T-cell (primary cell): ENCODE data around the gene SORBS1. TPM values are rescaled to one million over a fixed set of nuclear protein-coding genes. Genes with fewer than 3 reads are reported as not detected.

Experiments used
- ATAC-seq, 4 experiments: fragments of 200-7000 bp in 3 of 4; fragments of 150-1000 bp in 1 of 4; cut with Tn5 transposase; replicated peaks in 1 of 4; 1 replicate in 3 of 4; 2 replicates in 1 of 4; pipeline ENCODE4 v1.10.0; 2021; ENCODE audit warnings: moderate library complexity in 3 of 4, mild to moderate bottlenecking in 2 of 4, moderate number of reproducible peaks in 1 of 4
- CTCF ChIA-PET, 2 donors: fragments of 300-600 bp; sonication (Branson Sonifier 250); formaldehyde crosslinking; loops; one replicate each; lab custom pipeline; 2022; ENCODE audit warnings: antibody characterized with exemption in 2 of 2; lab: Charles Lee
- POLR2A ChIA-PET, 2 donors: fragments of 300-600 bp; sonication (Branson Sonifier 250); formaldehyde crosslinking; loops; one replicate each; lab custom pipeline; 2022; ENCODE audit warnings: antibody characterized with exemption in 2 of 2; lab: Charles Lee
- DNase-seq, 35 experiments: peaks; one replicate each; pipeline versions ENCODE4 v3.0.0 to v3.0.0-alpha.2; 2013 to 2023
- H3K27ac ChIP-seq: one replicate; pipeline ENCODE4 v1.5.1; 2013; ENCODE audit warnings: low read length
- H3K27me3 ChIP-seq, 2 experiments: replicated peaks in 1 of 2; 1 replicate in 1 of 2; 2 replicates in 1 of 2; pipeline versions ENCODE4 v1.6.1 to v1.7.0; 2013; ENCODE audit warnings: low read length in 1 of 2, mixed read lengths in 1 of 2; ENCODE audit not compliant: control insufficient read depth in 2 of 2, insufficient read depth in 2 of 2; ENCODE audit errors: extremely low read depth in 1 of 2
- H3K36me3 ChIP-seq, 2 donors: 1 replicate in 1 of 2; 2 replicates in 1 of 2; pipeline versions ENCODE4 v1.6.1 to v1.7.0; 2013; ENCODE audit warnings: low read length in 1 of 2; ENCODE audit not compliant: control insufficient read depth in 2 of 2, insufficient read depth in 1 of 2; ENCODE audit errors: extremely low read depth in 1 of 2
- H3K4me1 ChIP-seq, 2 experiments: 1 replicate in 1 of 2; 2 replicates in 1 of 2; pipeline versions ENCODE4 v1.6.1 to v1.7.0; 2013; ENCODE audit warnings: low read length in 2 of 2, mixed read lengths in 1 of 2; ENCODE audit not compliant: insufficient read depth in 2 of 2, control insufficient read depth in 1 of 2; ENCODE audit errors: extremely low read depth in 1 of 2
- H3K4me3 ChIP-seq, 2 donors: 1 replicate in 1 of 2; 2 replicates in 1 of 2; pipeline versions ENCODE4 v1.5.1 to v1.7.0; 2013; ENCODE audit warnings: mild to moderate bottlenecking in 2 of 2, low read length in 1 of 2, moderate library complexity in 1 of 2; ENCODE audit not compliant: control insufficient read depth in 1 of 2; ENCODE audit errors: extremely low read depth in 1 of 2
- H3K9me3 ChIP-seq: 2 replicates; pipeline ENCODE4 v1.7.0; 2013
- H3K27ac Mint-ChIP-seq, 2 donors: one replicate each; pipeline ENCODE4 v1.8.0; 2020 to 2021; ENCODE audit warnings: mild to moderate bottlenecking in 2 of 2, mixed read lengths in 2 of 2
- H3K27me3 Mint-ChIP-seq, 2 donors: one replicate each; pipeline ENCODE4 v1.8.0; 2021 to 2022; ENCODE audit warnings: mixed read lengths in 2 of 2
- H3K36me3 Mint-ChIP-seq: one replicate; pipeline ENCODE4 v1.8.0; 2021; ENCODE audit warnings: mixed read lengths
- H3K4me1 Mint-ChIP-seq, 3 donors: one replicate each; pipeline ENCODE4 v1.8.0; 2020 to 2022; ENCODE audit warnings: mixed read lengths in 3 of 3, mild to moderate bottlenecking in 1 of 3
- H3K4me3 Mint-ChIP-seq, 3 donors: one replicate each; pipeline ENCODE4 v1.8.0; 2020 to 2022; ENCODE audit warnings: mild to moderate bottlenecking in 3 of 3, mixed read lengths in 3 of 3, moderate library complexity in 3 of 3
- H3K9me3 Mint-ChIP-seq, 3 donors: one replicate each; pipeline ENCODE4 v1.8.0; 2020 to 2022; ENCODE audit warnings: mixed read lengths in 3 of 3
- WGBS: methylation state at CpG from one replicate; pipeline ENCODE4 v1.1.5; 2013; ENCODE audit warnings: missing lambda C conversion rate; ENCODE audit not compliant: insufficient coverage; 5-methylcytosine and 5-hydroxymethylcytosine counted together
- total RNA-seq, 35 experiments: library from RNA in 6 of 35; stranded (reverse) in 6 of 35; fragments of 120-200 nt in 1 of 35; gene quantifications; one replicate each; pipeline versions ENCODE4 v1.2.1 to v1.2.4 and lab custom pipeline; 2013 to 2026

The SORBS1 gene
- total RNA-seq, 5 donors from 2014 or later (not counting 1 experiment from before 2014, with no cell fraction given), result 0.98 to 2.4 (median 1.8) TPM

- 79% methylated on average over 15 of the region's 19 CpGs for WGBS
- Histone ChIP-seq H3K9me3 (no peaks in the 10 kb centered on the region), H3K4me3 (peak overlapping the region; percentile 11 to 21), H3K27ac (no peak overlapping the region), H3K36me3 (no peaks in the 10 kb centered on the region), H3K4me1 (peaks cover 0 to 32% of the 10 kb centered on the region in 2 experiments), H3K27me3 (peaks cover 0 to 36% of the 10 kb centered on the region in 2 experiments)
- DNase-seq (no peak), ATAC-seq (no peak)
- H3K36me3 Mint-ChIP-seq, result no peaks in the 10 kb centered on the region
- H3K27me3 Mint-ChIP-seq, result peaks cover 39 to 43% of the 10 kb centered on the region in 2 donors
- ChIA-PET CTCF (interaction anchor here in 1 of 2 donors (0.6 kb wide), 1 partner anchor 78 kb away, joined by 3 read pairs; no protein-coding TSS in a partner anchor), POLR2A (no interaction called here)
- H3K27ac Mint-ChIP-seq, result peak overlapping the region in 1 of 2 donors; percentile 36
- no peaks in the 10 kb centered on the region for H3K9me3 Mint-ChIP-seq
- H3K4me1 Mint-ChIP-seq, result peaks cover 21 to 41% (median 23%) of the 10 kb centered on the region in 3 donors
- H3K4me3 Mint-ChIP-seq, result peak overlapping the region; percentile 52 to 77 (median 68)
These were observed 269.7 kb downstream of the SORBS1 start for GRCh38 chr10:95291365-95292039.

- Mint-ChIP-seq H3K4me3 (peak within 1 kb of the TSS; percentile 58 to 77 (median 77)), H3K9me3 (no peaks in the 10 kb centered on the region), H3K4me1 (peaks cover 19 to 39% (median 21%) of the 10 kb centered on the region in 3 donors), H3K36me3 (no peaks in the 10 kb centered on the region), H3K27ac (peak within 1 kb of the TSS in 1 of 2 donors; percentile 36), H3K27me3 (peaks cover 39 to 43% of the 10 kb centered on the region in 2 donors)
- ChIA-PET CTCF (no interaction called here), POLR2A (no interaction called here)
- 2% methylated on average over 107 of the region's 119 CpGs for WGBS
- DNase-seq, result peak in 19 of 35 experiments; percentile 2 to 57 (median 17)
- H3K4me1 ChIP-seq, result peaks cover 0 to 26% of the 10 kb centered on the region in 2 experiments
- no peaks in the 10 kb centered on the region for H3K36me3 ChIP-seq
- H3K4me3 ChIP-seq, result peak within 1 kb of the TSS; percentile 46 to 64
- H3K27me3 ChIP-seq, result peaks cover 0 to 38% of the 10 kb centered on the region in 2 experiments
- peak; percentile 60 to 75 (median 64) for ATAC-seq
- no peaks in the 10 kb centered on the region for H3K9me3 ChIP-seq
- H3K27ac ChIP-seq, result no peak within 1 kb of the TSS
These were observed 270.5 kb downstream of the SORBS1 start, which contains the start of gene PDLIM1 for GRCh38 chr10:95290461-95291364. PDLIM1 (minus strand) TSS chr10:95291003; CDS start chr10:95290915, 88 bp downstream.

GRCh38 chr10:95289921-95290421, 271.2 kb downstream of the SORBS1 start:
- H3K27ac ChIP-seq, result no peak overlapping the region
- H3K4me3 ChIP-seq, result peak overlapping the region; percentile 46 to 64
- peaks cover 0 to 31% of the 10 kb centered on the region in 2 experiments for H3K27me3 ChIP-seq
- Mint-ChIP-seq H3K27ac (no peak overlapping the region), H3K9me3 (no peaks in the 10 kb centered on the region), H3K4me3 (peak overlapping the region; percentile 58 to 77 (median 77)), H3K27me3 (peaks cover 39 to 43% of the 10 kb centered on the region in 2 donors), H3K36me3 (no peaks in the 10 kb centered on the region), H3K4me1 (peaks cover 13 to 32% (median 14%) of the 10 kb centered on the region in 3 donors)
- WGBS, result 98% methylated on average over 4 of the region's 14 CpGs
- no peak for ATAC-seq
- POLR2A ChIA-PET, result no interaction called here
- H3K4me1 ChIP-seq, result peaks cover 0 to 22% of the 10 kb centered on the region in 2 experiments
- DNase-seq, result no peak
- no peaks in the 10 kb centered on the region for H3K9me3 ChIP-seq
- CTCF ChIA-PET, result no interaction called here
- H3K36me3 ChIP-seq, result no peaks in the 10 kb centered on the region

DNA sequence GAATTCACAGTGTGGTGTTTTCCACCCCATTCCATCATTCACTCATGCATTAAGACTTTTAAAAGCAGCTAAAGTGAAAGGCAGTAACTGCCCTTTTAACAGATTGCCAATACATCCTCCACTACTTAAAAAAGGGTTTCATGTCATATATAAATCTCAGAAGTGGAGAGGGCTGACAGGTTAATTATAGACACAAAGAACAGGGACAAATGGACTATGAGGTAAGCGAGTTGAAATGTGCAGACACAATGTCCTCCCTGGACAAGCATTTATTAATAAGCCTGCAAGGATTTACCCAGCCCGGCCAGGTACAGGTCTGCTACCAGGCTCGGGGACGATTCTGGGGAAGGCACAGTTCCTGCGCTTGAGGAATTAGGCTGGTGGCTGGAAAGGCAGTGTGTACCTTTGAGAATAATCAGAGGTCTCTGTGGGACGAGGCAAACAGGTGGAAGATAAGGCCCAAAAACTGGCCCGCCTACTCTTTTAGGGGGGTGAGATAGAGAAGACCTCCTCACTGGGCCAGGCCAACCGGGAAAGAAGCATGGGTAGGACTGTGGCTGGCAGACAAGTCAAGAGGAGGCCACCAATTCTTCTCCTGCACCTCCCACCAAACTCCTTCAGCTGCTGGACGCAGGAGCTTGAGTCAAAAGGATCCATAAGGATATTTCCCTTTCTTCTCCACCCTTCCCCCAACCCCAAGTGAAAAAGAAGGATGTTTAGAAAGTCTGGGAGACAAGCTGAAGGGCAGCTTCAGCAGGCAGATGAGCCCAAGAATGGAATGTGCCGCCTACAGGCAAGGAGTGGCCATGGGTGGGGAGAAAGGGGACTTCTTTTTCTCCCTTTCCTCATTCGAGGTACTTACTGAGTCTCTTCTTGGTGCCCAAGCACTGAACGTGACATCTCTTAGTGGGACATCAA, 271.9 kb downstream of the SORBS1 start:
- Histone ChIP-seq H3K27me3 (peaks cover 0 to 31% of the 10 kb centered on the region in 2 experiments), H3K4me1 (peaks cover 0 to 20% of the 10 kb centered on the region in 2 experiments), H3K27ac (no peak overlapping the region), H3K36me3 (no peaks in the 10 kb centered on the region), H3K4me3 (no peak overlapping the region), H3K9me3 (no peaks in the 10 kb centered on the region)
- ChIA-PET POLR2A (no interaction called here), CTCF (no interaction called here)
- peak overlapping the region; percentile 14 to 77 (median 77) for H3K4me3 Mint-ChIP-seq
- no peaks in the 10 kb centered on the region for H3K9me3 Mint-ChIP-seq
- DNase-seq (no peak), ATAC-seq (no peak)
- no peaks in the 10 kb centered on the region for H3K36me3 Mint-ChIP-seq
- peaks cover 7 to 26% (median 9%) of the 10 kb centered on the region in 3 donors for H3K4me1 Mint-ChIP-seq
- 100% methylated on average over 6 of the region's 12 CpGs for WGBS
- H3K27ac Mint-ChIP-seq, result no peak overlapping the region
- H3K27me3 Mint-ChIP-seq, result peaks cover 35 to 41% of the 10 kb centered on the region in 2 donors

DNA sequence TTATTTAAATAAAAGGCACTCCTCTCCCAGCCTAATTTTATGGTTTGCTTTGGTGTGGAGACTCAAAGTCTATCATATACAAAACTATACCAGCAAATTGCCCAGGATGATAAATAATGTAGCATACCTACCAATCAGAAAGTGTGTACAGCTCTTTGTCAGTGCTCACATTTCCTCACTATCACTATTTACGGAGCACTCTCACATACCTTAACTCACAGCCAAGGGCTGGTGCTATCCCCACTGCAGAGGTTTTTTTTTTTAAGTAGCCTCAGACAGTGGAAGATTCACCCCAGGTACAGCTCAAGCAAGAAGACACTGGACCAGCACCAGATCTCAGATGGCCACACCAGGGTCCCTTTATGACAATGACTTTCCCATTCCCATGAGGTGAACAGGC, 272.9 kb downstream of the SORBS1 start:
- DNase-seq (no peak), ATAC-seq (no peak)
- no peak overlapping the region for H3K27ac ChIP-seq
- H3K36me3 ChIP-seq, result no peaks in the 10 kb centered on the region
- Mint-ChIP-seq H3K9me3 (no peaks in the 10 kb centered on the region), H3K4me3 (no peak overlapping the region), H3K36me3 (no peaks in the 10 kb centered on the region), H3K27ac (no peak overlapping the region), H3K27me3 (peaks cover 35 to 41% of the 10 kb centered on the region in 2 donors), H3K4me1 (peaks cover 7 to 19% (median 9%) of the 10 kb centered on the region in 3 donors)
- no peaks in the 10 kb centered on the region for H3K9me3 ChIP-seq
- peaks cover 0 to 20% of the 10 kb centered on the region in 2 experiments for H3K4me1 ChIP-seq
- 100% methylated on average over 1 of the region's 1 CpG for WGBS
- H3K4me3 ChIP-seq, result no peak overlapping the region
- peaks cover 0 to 31% of the 10 kb centered on the region in 2 experiments for H3K27me3 ChIP-seq
- ChIA-PET POLR2A (no interaction called here), CTCF (interaction anchor here in 1 of 2 donors (0.6 kb wide), 1 partner anchor 761 kb away, joined by 5 read pairs; no protein-coding TSS in a partner anchor)
